ENCODE results near the gene AP4B1.

- no peak for TF ChIP-seq CTCF (IDR thresholded peaks at IDR 0.05)
- no peak for TF ChIP-seq POLR2A (IDR thresholded peaks at IDR 0.05)
Measured at GRCh38 chr1:113930499-113931161, 26.0 kb upstream of the AP4B1 start.
